GM12874 (cell line): ENCODE results near the gene UBAP1L.

Source experiments
- CTCF ChIP-seq: IDR thresholded peaks from 2 replicates; pipeline ENCODE4 v1.5.1; 2011; ENCODE audit warnings: low read depth, mild to moderate bottlenecking, control low read depth, low read length, moderate library complexity; ENCODE audit not compliant: insufficient read depth

UBAP1L gene

GRCh38 chr15:65060641-65061397 is 54.2 kb downstream of the UBAP1L start:
- TF ChIP-seq CTCF = no peak

- no peak for TF ChIP-seq CTCF
Observed at GRCh38 chr15:65059931-65060596, 54.9 kb downstream of the UBAP1L start.

- no peak for TF ChIP-seq CTCF
Observed at GRCh38 chr15:65059369-65059750, 55.6 kb downstream of the UBAP1L start.

- no peak for TF ChIP-seq CTCF
Observed at GRCh38 chr15:65058394-65059368, 56.3 kb downstream of the UBAP1L start.

GRCh38 chr15:65057549-65057940 is 57.5 kb downstream of the UBAP1L start:
- no peak for TF ChIP-seq CTCF

- no peak for TF ChIP-seq CTCF
Observed at GRCh38 chr15:65056868-65057548, 58.0 kb downstream of the UBAP1L start.
